ENCODE results near the gene SYDE2.
"Not testable (repeated sequence)": the region's sequence is repeated elsewhere in the genome, so short reads cannot be mapped to it uniquely, and the experiment has no call there.

DNA sequence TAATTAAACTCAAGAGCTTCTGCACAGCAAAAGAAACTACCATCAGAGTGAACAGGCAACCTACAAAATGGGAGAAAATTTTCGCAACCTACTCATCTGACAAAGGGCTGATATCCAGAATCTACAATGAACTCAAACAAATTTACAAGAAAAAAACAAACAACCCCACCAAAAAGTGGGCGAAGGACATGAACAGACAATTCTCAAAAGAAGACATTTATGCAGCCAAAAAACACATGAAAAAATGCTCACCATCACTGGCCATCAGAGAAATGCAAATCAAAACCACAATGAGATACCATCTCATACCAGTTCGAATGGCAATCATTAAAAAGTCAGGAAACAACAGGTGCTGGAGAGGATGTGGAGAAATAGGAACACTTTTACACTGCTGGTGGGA, 13.8 kb downstream of the SYDE2 start:
- TF ChIP-seq, protein P1, sequence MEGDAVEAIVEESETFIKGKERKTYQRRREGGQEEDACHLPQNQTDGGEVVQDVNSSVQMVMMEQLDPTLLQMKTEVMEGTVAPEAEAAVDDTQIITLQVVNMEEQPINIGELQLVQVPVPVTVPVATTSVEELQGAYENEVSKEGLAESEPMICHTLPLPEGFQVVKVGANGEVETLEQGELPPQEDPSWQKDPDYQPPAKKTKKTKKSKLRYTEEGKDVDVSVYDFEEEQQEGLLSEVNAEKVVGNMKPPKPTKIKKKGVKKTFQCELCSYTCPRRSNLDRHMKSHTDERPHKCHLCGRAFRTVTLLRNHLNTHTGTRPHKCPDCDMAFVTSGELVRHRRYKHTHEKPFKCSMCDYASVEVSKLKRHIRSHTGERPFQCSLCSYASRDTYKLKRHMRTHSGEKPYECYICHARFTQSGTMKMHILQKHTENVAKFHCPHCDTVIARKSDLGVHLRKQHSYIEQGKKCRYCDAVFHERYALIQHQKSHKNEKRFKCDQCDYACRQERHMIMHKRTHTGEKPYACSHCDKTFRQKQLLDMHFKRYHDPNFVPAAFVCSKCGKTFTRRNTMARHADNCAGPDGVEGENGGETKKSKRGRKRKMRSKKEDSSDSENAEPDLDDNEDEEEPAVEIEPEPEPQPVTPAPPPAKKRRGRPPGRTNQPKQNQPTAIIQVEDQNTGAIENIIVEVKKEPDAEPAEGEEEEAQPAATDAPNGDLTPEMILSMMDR (conservative IDR thresholded peaks at IDR 0.05 in 1 of 2, IDR thresholded peaks at IDR 0.05 in 1 of 2; ENCODE audit: extremely low read depth in 1 of 2, insufficient read depth in 1 of 2, low read depth in 1 of 2, low read length in 2 of 2), result not testable (repeated sequence)
- TF ChIP-seq EZH2 (IDR thresholded peaks at IDR 0.05; ENCODE audit: borderline replicate concordance, low read length), result not testable (repeated sequence)
